ENCODE measurements around the gene LAMA2.

- TF ChIP-seq CTCF (conservative IDR thresholded peaks at IDR 0.05 in 1 of 2, IDR thresholded peaks at IDR 0.05 in 1 of 2; ENCODE audit: extremely low read depth in 1 of 2, insufficient read depth in 1 of 2, low read depth in 1 of 2, low read length in 2 of 2) (no peak), EZH2 (IDR thresholded peaks at IDR 0.05; ENCODE audit: borderline replicate concordance, low read length) (no peak)
These were observed 663.8 kb downstream of the LAMA2 start for GRCh38 chr6:129546702-129547101.
